GM13977 (cell line): Measurements from ENCODE around the gene GALNT9.

Experiments
- DNase-seq: peaks from one replicate; pipeline ENCODE4 v3.0.0; 2012; ENCODE audit warnings: low spot score
- CTCF ChIP-seq: IDR thresholded peaks from 2 replicates; pipeline ENCODE4 v1.5.1; 2012; ENCODE audit warnings: mild to moderate bottlenecking, control low read depth; ENCODE audit not compliant: insufficient read depth; ENCODE audit errors: extremely low read depth, missing control alignments
- in situ Hi-C: fragments of 300-500 bp; cut with MboI; formaldehyde crosslinking; loops from one replicate; pipeline ENCODE4 v1.12.0; 2022; ENCODE audit warnings: low sequenced_read_pairs, low pct_unique_long_range_greater_than_20kb, mixed read lengths, inconsistent platforms; ENCODE audit not compliant: unreplicated experiment

Gene GALNT9

GRCh38 chr12:132216354-132216987 is 112.9 kb downstream of the GALNT9 start:
- no peak for DNase-seq
- TF ChIP-seq CTCF, result no peak
- in situ Hi-C loops, result no loop called here

- DNase-seq, result no peak
- in situ Hi-C loops, result no loop called here
- TF ChIP-seq CTCF, result no peak
These were observed 113.9 kb downstream of the GALNT9 start for GRCh38 chr12:132215299-132215989.

- no peak for DNase-seq
These were observed 114.5 kb downstream of the GALNT9 start for GRCh38 chr12:132214891-132215290.

GRCh38 chr12:132214161-132214476 is 115.3 kb downstream of the GALNT9 start:
- in situ Hi-C loops, result no loop called here
- DNase-seq, result no peak
- no peak for TF ChIP-seq CTCF

More at GRCh38 chr12:132214891-132215290, 114.5 kb downstream of the GALNT9 start:
- in situ Hi-C loops, result no loop called here
- TF ChIP-seq CTCF, result no peak

GRCh38 chr12:132213359-132214160 is 115.8 kb downstream of the GALNT9 start:
- no peak for DNase-seq
- in situ Hi-C loops, result no loop called here
- TF ChIP-seq CTCF, result no peak

- no peak for DNase-seq
- in situ Hi-C loops, result no loop called here
- TF ChIP-seq CTCF, result no peak
These were observed 117.6 kb downstream of the GALNT9 start for GRCh38 chr12:132211816-132212215.
